Effector memory CD4-positive, alpha-beta T cell (primary cell): ENCODE data around the gene TMEM252.
A peak's percentile ranks its signal among the peaks of the same experiment; 100 is the strongest.

ENCODE experiments used
- DNase-seq, 3 donors: peaks; one replicate each; pipeline ENCODE4 v3.0.0-alpha.2; 2020
- H3K27ac ChIP-seq: 2 replicates; pipeline ENCODE4 v1.7.0; 2013; ENCODE audit warnings: mild to moderate bottlenecking, low read length, moderate library complexity; ENCODE audit not compliant: insufficient read depth, poor library complexity, severe bottlenecking
- H3K27me3 ChIP-seq: replicated peaks from 2 replicates; pipeline ENCODE4 v1.7.0; 2013; ENCODE audit warnings: mild to moderate bottlenecking, low read length; ENCODE audit not compliant: insufficient read depth, control insufficient read depth, poor library complexity, severe bottlenecking
- H3K36me3 ChIP-seq: 2 replicates; pipeline ENCODE4 v1.7.0; 2013; ENCODE audit warnings: mild to moderate bottlenecking, low read length, moderate library complexity; ENCODE audit not compliant: control insufficient read depth, insufficient read depth
- H3K4me1 ChIP-seq: 2 replicates; pipeline ENCODE4 v1.7.0; 2013; ENCODE audit warnings: low read length, mild to moderate bottlenecking; ENCODE audit not compliant: control insufficient read depth, insufficient read depth, poor library complexity, severe bottlenecking
- H3K4me3 ChIP-seq: 2 replicates; pipeline ENCODE4 v1.7.0; 2013; ENCODE audit warnings: low read length, low read depth, mild to moderate bottlenecking; ENCODE audit not compliant: insufficient read depth, poor library complexity, severe bottlenecking
- H3K9me3 ChIP-seq: 2 replicates; pipeline ENCODE4 v1.7.0; 2013; ENCODE audit warnings: mild to moderate bottlenecking, low read length, moderate library complexity; ENCODE audit not compliant: control insufficient read depth

The TMEM252 gene

DNA sequence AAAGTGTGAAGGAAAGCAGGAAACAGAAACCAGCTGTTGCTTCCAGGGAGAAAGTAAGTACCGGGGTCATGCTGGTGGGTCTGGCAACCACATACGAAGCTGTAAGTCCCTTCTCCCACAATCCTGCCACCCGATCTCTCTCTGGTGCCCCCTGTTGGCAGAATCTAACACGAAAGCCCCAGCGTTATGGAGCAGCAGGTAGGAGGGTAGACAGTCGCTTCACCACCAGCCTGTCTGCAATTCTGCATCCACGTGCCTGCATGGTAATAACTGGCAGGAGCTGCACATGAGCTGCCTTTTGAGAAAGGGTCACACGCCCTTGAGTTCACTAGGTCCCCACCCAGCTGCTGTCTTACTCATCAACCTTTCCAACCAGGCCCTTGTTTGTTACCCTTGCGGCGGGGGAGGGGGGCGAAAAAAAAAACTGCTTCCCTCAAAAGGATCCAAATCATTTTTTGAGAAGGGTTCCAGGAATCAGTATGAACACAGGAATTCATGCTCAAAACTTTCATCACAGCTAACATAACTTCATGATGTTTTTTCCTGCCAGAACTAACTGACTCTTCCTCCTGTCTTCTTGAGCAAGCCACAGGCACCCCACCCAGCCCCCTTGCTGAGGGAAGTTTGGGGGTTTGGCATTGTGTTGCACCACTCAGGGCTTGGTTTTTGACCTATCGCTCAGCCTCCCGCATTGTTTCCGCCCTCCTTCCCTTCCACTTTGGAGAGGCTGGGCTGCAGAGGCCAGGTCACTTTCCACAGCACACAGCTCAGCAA lies 19.6 kb upstream of the TMEM252 start:
- DNase-seq, result peak in 2 of 3 donors; percentile 5 to 8
- Histone ChIP-seq H3K27ac (no peak overlapping the region), H3K4me1 (peaks cover 4% of the 10 kb centered on the region), H3K36me3 (no peaks in the 10 kb centered on the region), H3K4me3 (no peak overlapping the region), H3K27me3 (peaks cover 2% of the 10 kb centered on the region), H3K9me3 (no peaks in the 10 kb centered on the region)

DNA sequence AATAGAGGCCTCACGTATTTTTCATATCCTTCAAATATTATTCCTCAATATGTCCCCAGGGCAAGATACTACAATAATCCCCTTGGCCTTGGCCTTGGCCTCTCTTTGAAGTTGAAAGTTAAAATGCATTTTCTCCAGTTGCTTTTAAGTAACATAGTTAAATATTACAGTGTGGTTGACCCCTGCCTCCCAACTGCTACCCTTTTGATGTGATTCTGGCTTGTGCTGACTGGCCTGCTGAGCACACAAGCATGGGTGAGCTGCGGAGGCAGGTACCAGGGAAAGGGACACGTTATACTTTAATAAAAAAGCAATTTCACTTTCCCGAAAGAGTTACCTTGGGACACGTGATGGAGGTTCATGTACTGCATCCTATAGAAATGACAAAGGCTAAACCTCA lies 17.9 kb upstream of the TMEM252 start:
- peaks cover 4% of the 10 kb centered on the region for H3K4me1 ChIP-seq
- DNase-seq, result no peak
- H3K27me3 ChIP-seq, result peaks cover 2% of the 10 kb centered on the region
- no peaks in the 10 kb centered on the region for H3K36me3 ChIP-seq
- H3K27ac ChIP-seq, result no peak overlapping the region
- no peak overlapping the region for H3K4me3 ChIP-seq
- H3K9me3 ChIP-seq, result no peaks in the 10 kb centered on the region

DNA sequence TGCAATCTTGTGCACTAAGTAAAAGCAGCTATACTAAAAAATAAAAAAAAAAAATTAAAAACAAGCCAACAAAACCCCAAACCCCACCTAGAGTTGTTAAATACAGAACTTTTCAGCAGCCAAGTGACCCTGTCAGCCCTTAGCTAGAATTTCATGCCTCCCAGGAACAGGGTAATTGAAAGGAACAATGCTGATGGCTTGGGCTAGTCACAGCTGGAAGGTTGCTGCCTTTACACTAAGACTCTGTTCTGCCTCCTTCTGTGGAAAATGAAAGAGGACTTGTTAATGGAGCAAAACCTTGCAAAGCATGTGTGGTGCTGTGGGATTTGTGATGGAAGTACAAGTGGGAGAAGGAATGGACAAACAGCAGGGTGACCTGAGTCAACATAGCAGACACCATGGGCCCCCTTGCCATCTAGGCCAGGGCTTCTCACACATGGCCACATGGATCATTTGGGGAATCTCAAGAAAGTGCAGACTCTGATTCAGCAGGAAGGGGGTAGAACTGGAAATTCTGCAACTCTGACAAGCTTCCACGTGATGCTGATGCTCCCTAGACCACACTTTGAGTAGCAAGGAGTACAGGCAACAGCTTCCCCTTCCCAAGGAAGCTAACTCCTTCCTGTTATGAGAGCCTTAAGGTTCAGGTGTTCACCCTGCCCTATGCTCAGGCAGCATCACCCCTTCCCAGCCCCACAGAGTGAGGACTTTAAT lies 14.9 kb upstream of the TMEM252 start:
- H3K36me3 ChIP-seq, result no peaks in the 10 kb centered on the region
- no peak overlapping the region for H3K27ac ChIP-seq
- peaks cover 4% of the 10 kb centered on the region for H3K4me1 ChIP-seq
- DNase-seq, result no peak
- no peaks in the 10 kb centered on the region for H3K9me3 ChIP-seq
- H3K4me3 ChIP-seq, result no peak overlapping the region
- H3K27me3 ChIP-seq, result no peaks in the 10 kb centered on the region

DNA sequence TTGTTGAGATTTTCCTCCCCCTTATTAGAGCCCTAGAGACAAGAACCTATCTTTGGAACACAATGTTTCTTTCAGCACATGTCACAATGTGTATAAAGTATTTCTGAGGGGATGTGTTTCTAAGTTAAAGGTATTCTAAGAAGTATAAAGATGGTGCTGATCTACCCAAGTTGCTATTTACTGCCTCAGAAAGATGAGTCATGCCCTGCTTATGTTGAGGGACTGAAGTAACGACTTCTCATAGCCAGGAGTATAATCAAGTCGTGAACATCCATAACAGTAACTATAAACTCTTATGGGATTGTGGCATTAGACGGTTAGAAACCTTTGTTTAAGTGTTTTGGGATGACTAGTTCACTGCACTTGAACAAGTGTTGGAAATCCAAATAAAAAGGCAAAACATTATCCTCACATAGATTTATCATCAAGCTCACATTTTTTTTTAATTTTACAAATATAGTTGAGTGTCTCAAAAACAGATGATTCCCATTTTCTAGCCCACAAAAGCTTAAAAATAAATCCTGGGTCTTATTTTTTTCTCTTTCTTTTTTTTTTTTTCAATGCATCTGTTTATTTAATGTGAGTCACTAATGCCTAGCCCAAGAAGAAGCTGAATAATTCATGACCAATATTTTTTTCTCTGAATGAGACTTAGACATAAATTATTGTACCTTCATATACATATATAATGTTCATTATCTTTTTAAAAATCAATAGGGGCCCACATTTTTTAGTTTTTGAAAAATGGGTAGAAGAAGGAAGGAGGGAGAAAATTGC lies 12.2 kb upstream of the TMEM252 start:
- Histone ChIP-seq H3K9me3 (no peaks in the 10 kb centered on the region), H3K36me3 (no peaks in the 10 kb centered on the region), H3K4me1 (no peaks in the 10 kb centered on the region), H3K4me3 (no peak overlapping the region), H3K27ac (no peak overlapping the region), H3K27me3 (no peaks in the 10 kb centered on the region)
- no peak for DNase-seq

DNA sequence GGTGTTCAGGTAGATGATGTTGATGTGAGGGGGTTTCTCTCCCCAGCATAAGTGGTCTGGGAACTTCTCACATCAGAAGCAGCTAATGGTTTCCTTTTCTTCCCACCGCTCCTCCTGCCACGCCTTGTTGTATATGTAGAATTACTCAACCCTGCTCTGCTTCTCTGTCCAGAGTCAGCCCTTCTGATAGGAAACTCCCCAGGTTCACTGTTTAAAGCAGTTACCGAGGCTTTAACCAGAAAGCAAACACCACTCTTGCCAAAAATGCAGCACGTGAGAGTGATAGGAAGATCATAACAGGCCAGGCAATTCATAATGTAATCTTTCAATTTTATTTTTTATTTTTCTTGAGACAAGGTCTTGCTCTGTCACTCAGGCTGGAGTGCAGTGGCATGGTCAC lies 10.5 kb upstream of the TMEM252 start:
- DNase-seq, result no peak
- no peak overlapping the region for H3K27ac ChIP-seq
- H3K36me3 ChIP-seq, result no peaks in the 10 kb centered on the region
- no peaks in the 10 kb centered on the region for H3K9me3 ChIP-seq
- no peaks in the 10 kb centered on the region for H3K27me3 ChIP-seq
- no peaks in the 10 kb centered on the region for H3K4me1 ChIP-seq
- H3K4me3 ChIP-seq, result no peak overlapping the region

DNA sequence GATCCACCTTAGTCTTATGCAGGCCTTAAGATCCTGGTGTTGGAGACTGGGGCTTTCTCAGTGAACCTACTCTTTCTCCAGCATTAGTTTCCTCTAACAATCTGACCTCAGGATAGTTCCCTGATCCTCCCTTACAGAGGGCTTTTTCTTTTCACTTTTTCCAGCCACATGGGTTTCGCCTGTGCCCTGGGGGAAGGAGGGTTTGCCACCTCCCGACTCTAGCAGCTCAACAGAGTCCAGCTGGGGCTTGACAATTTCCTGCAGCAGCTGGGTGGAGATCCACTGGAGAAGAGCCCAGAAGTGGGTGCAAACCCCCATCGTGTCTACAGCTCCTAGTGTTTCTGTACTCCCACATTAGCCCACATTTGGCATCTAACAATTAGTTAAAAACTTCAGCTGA lies 7.6 kb upstream of the TMEM252 start:
- DNase-seq, result no peak
- Histone ChIP-seq H3K36me3 (no peaks in the 10 kb centered on the region), H3K4me1 (no peaks in the 10 kb centered on the region), H3K27me3 (no peaks in the 10 kb centered on the region), H3K27ac (no peak overlapping the region), H3K9me3 (no peaks in the 10 kb centered on the region), H3K4me3 (no peak overlapping the region)

DNA sequence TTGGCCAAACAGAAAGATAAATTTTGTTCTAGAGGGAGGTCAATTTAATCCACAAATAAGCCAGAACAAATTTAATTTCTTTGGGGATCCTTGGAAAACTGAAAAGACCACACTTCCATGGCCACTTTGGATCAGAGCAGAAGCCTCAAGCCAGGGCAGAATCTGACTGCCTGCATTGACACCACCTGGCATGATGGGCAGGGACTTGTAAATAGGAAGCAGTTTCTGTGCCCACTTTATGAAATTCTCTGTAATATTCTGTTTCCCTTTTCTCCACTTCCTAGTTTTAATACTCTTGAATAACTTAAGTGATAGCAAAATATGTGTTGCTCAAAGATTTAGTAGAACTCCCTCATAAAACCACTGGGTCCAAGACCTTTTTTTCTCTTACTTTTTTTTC lies 6.7 kb upstream of the TMEM252 start:
- no peaks in the 10 kb centered on the region for H3K4me1 ChIP-seq
- no peaks in the 10 kb centered on the region for H3K27me3 ChIP-seq
- no peak overlapping the region for H3K4me3 ChIP-seq
- DNase-seq, result no peak
- no peak overlapping the region for H3K27ac ChIP-seq
- H3K36me3 ChIP-seq, result no peaks in the 10 kb centered on the region
- H3K9me3 ChIP-seq, result no peaks in the 10 kb centered on the region

DNA sequence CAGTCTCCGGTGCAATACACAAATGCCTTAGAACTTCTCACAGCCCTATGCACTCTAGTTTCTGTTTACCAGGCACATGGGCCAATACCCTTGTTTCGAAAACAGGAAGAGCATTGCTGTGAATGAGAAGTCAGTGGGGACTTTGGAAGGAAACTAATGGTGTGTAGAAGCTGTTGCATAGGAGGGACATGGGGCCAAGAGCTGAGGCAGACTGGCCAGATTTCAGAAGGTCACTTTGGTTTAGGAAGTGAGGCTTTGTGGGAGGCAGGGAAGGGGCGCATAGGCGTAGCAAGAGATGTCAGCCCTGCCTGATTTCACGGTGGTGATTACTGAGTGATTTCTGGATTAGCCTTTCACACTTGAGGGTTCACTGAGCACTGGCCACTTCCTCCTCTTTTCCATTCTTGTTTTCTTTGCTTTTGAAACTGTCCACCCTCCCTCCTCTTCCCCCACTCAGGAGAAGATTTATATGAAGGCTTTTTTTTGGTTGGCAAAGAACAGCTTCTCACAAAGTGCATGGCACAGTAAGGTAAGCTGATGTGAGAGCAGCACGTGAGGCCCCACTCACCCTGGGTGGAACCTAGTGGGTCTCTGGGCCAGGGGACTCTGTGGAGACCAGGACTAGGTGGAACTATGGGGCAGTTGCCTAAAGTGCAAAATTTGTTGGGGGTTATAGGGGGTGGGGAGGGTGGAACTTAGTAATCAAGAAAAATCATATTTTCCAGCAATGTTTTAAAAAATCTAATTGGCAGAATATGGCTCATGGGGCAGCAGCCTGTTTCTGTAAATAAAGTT lies 6.1 kb upstream of the TMEM252 start:
- H3K27ac ChIP-seq, result no peak overlapping the region
- no peaks in the 10 kb centered on the region for H3K27me3 ChIP-seq
- H3K4me1 ChIP-seq, result no peaks in the 10 kb centered on the region
- no peak for DNase-seq
- H3K4me3 ChIP-seq, result no peak overlapping the region
- no peaks in the 10 kb centered on the region for H3K36me3 ChIP-seq
- no peaks in the 10 kb centered on the region for H3K9me3 ChIP-seq

DNA sequence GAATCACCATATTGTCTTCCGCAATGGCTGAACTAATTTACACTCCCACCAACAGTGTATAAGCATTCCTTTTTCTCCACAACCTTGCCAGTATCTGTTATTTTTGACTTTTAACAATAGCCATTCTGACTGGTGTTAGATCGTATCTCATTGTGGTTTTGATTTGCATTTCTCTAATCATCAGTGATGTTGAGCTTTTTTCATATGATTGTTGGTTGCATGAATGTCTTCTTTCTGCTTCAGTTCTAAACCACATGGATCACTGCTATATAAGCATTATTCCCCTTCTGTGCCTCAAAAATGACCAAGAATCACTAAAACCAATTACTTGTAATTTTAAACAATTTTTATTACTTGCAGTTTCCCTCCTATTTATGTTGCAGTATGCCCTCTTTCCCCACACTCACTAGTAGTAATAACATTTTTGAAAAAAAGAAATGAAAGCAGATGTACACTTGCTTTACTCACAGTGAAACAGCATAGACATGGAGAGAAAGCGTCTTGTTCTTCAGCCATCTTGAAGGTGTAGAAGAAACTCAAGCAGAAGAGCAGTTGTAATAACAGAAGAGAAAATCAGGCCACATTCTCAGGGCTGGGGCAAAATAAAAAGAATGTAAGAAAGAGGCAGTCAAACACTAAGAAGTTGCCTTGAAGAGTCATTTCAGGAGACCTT lies 4.5 kb upstream of the TMEM252 start:
- Histone ChIP-seq H3K27ac (no peak overlapping the region), H3K9me3 (no peaks in the 10 kb centered on the region), H3K4me1 (no peaks in the 10 kb centered on the region), H3K36me3 (no peaks in the 10 kb centered on the region), H3K4me3 (no peak overlapping the region), H3K27me3 (no peaks in the 10 kb centered on the region)
- DNase-seq, result no peak
